SK-N-SH treated with all-trans-retinoic acid at 6 μM for 48 hours (cell line): ENCODE data around the gene ATP8A2.

Experiments used
- ATAC-seq: fragments of 200-7000 bp; cut with Tn5 transposase; 3 replicates; pipeline ENCODE4 v1.9.1; 2020; ENCODE audit warnings: mild to moderate bottlenecking, moderate library complexity
- ARNTL ChIP-seq: fragments of 450-650 bp; formaldehyde crosslinking; IDR thresholded peaks from 2 replicates; pipeline ENCODE4 v1.5.0; 2020; ENCODE audit warnings: low read depth, mild to moderate bottlenecking, moderate library complexity, borderline replicate concordance
- BACH2 ChIP-seq: fragments of 250-450 bp; sonication (Bioruptor Pico); IDR thresholded peaks from 2 replicates; pipeline ENCODE4 v1.9.0; 2021; ENCODE audit warnings: mild to moderate bottlenecking, borderline replicate concordance
- CSDC2 ChIP-seq: fragments of 250-450 bp; sonication (Bioruptor Pico); IDR thresholded peaks from 2 replicates; pipeline ENCODE4 v1.5.0; 2020; ENCODE audit warnings: mild to moderate bottlenecking, moderate library complexity
- ESRRG ChIP-seq: fragments of 250-450 bp; sonication (Bioruptor Pico); IDR thresholded peaks from 2 replicates; pipeline ENCODE4 v1.6.1; 2021; ENCODE audit warnings: mild to moderate bottlenecking
- GLIS3 ChIP-seq: fragments of 250-450 bp; sonication (Bioruptor Pico); IDR thresholded peaks from 2 replicates; pipeline ENCODE4 v1.5.0; 2020; ENCODE audit warnings: mild to moderate bottlenecking, moderate library complexity
- ISL1 ChIP-seq: fragments of 250-450 bp; sonication (Bioruptor Pico); IDR thresholded peaks from 2 replicates; pipeline ENCODE4 v2.1.2; 2022; ENCODE audit warnings: mild to moderate bottlenecking, moderate library complexity
- OSR1 ChIP-seq: fragments of 250-450 bp; sonication (Bioruptor Pico); IDR thresholded peaks from 2 replicates; pipeline ENCODE4 v1.8.0; 2022; ENCODE audit warnings: moderate library complexity, mild to moderate bottlenecking, inconsistent platforms
- PPARA ChIP-seq: fragments of 250-450 bp; sonication (Bioruptor Pico); IDR thresholded peaks from 2 replicates; pipeline ENCODE4 v1.5.0; 2020; ENCODE audit warnings: mild to moderate bottlenecking, borderline replicate concordance
- RARB ChIP-seq: fragments of 250-450 bp; sonication (Bioruptor Pico); IDR thresholded peaks from 2 replicates; pipeline ENCODE4 v1.8.0; 2021; ENCODE audit warnings: mild to moderate bottlenecking, moderate library complexity
- SNAI2 ChIP-seq: fragments of 250-450 bp; sonication (Bioruptor Pico); IDR thresholded peaks from 2 replicates; pipeline ENCODE4 v1.5.0; 2020; ENCODE audit warnings: mild to moderate bottlenecking, moderate library complexity
- TCF4 ChIP-seq: fragments of 250-450 bp; sonication (Bioruptor Pico); IDR thresholded peaks from 2 replicates; pipeline ENCODE4 v1.8.0; 2021; ENCODE audit warnings: mild to moderate bottlenecking, moderate library complexity, borderline replicate concordance
- TOX ChIP-seq: fragments of 250-450 bp; sonication (Bioruptor Pico); IDR thresholded peaks from 2 replicates; pipeline ENCODE4 v1.8.0; 2021; ENCODE audit warnings: mild to moderate bottlenecking, moderate library complexity, borderline replicate concordance
- ZC3H10 ChIP-seq: fragments of 250-450 bp; sonication (Bioruptor Pico); IDR thresholded peaks from 2 replicates; pipeline ENCODE4 v1.5.1; 2021; ENCODE audit warnings: mild to moderate bottlenecking, moderate library complexity
- ZFP3 ChIP-seq: fragments of 250-450 bp; sonication (Bioruptor Pico); IDR thresholded peaks from 2 replicates; pipeline ENCODE4 v1.5.0; 2020; ENCODE audit warnings: mild to moderate bottlenecking, moderate library complexity
- ZFP30 ChIP-seq: fragments of 450-650 bp; formaldehyde crosslinking; IDR thresholded peaks from 2 replicates; pipeline ENCODE4 v1.5.0; 2022; ENCODE audit warnings: mild to moderate bottlenecking, moderate library complexity
- ZNF565 ChIP-seq: fragments of 450-650 bp; formaldehyde crosslinking; conservative IDR thresholded peaks from 2 replicates; pipeline ENCODE4 v1.5.0; 2020; ENCODE audit warnings: low read depth, mild to moderate bottlenecking, moderate library complexity
- ZNF70 ChIP-seq: fragments of 450-650 bp; formaldehyde crosslinking; IDR thresholded peaks from 2 replicates; pipeline ENCODE4 v1.5.0; 2020; ENCODE audit warnings: mild to moderate bottlenecking, moderate library complexity
- ZNF8 ChIP-seq: fragments of 450-650 bp; formaldehyde crosslinking; IDR thresholded peaks from 2 replicates; pipeline ENCODE4 v1.5.0; 2020; ENCODE audit warnings: mild to moderate bottlenecking, moderate library complexity
- TF ChIP-seq, protein P1 (sequence below): fragments of 250-450 bp; sonication (Bioruptor Pico); IDR thresholded peaks from 2 replicates; pipeline ENCODE4 v1.8.0; 2020; ENCODE audit warnings: mild to moderate bottlenecking, moderate library complexity, borderline replicate concordance
- TF ChIP-seq, protein P2 (sequence below): fragments of 250-450 bp; sonication (Bioruptor Pico); IDR thresholded peaks from 2 replicates; pipeline ENCODE4 v1.8.0; 2021; ENCODE audit warnings: low read depth, mild to moderate bottlenecking, moderate library complexity, borderline replicate concordance
- TF ChIP-seq, protein P3 (sequence below): fragments of 250-450 bp; sonication (Bioruptor Pico); IDR thresholded peaks from 2 replicates; pipeline ENCODE4 v1.5.0; 2020; ENCODE audit warnings: mild to moderate bottlenecking, moderate library complexity
- TF ChIP-seq, protein P4 (sequence below): fragments of 250-450 bp; sonication (Bioruptor Pico); IDR thresholded peaks from 2 replicates; pipeline ENCODE4 v1.5.1; 2021; ENCODE audit warnings: mild to moderate bottlenecking, moderate library complexity
- TF ChIP-seq, protein P5 (sequence below): fragments of 250-450 bp; sonication (Bioruptor Pico); IDR thresholded peaks from 2 replicates; pipeline ENCODE4 v1.5.1; 2020; ENCODE audit warnings: low read depth, mild to moderate bottlenecking, moderate library complexity

The ATP8A2 gene

DNA sequence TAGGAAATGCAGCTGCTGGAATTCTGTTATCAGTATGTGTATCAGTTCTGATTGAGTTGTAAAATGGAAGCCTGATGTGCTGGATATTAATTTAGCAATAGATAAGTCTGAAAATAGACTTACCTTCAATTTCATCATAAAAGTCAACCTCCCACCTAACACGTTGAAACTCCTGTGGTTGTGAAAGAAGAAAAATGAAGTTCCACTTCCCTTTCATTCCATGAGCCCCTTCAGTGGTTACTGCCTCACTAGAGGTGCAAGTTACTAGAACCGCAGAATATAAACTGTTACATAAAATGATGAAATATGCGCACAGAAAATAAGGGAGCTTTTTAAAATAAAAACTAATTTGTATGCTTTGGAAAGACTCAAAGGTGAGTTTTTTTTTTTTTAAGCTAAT, 430.8 kb downstream of the ATP8A2 start:
- no peak for ATAC-seq

DNA sequence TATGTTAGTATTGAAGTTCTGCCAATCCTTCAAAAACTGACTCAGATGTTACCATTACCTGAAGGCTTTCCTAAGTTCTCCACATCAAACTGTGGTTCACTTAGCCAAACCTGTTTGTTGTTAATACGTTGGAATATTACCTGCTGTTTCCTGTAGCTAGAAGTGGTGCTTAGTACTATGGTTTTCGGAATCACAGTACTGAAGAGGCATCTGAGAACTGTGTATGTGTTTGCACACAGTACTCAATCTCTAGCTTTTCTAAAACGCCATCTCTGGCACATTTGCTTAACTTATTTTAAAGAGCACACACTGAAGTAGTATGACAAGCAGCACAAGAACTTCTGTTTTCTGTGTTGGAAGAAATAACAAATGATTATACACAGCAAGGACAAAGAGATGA, 431.9 kb downstream of the ATP8A2 start:
- ATAC-seq: no peak
- no peak for TF ChIP-seq RARB (CRISPR knock-in tag)
- TF ChIP-seq SNAI2: no peak
- TF ChIP-seq ISL1 (CRISPR knock-in tag): no peak
- no peak for TF ChIP-seq TCF4 (CRISPR knock-in tag)
- TF ChIP-seq ZNF70 (CRISPR knock-in tag): no peak
- TF ChIP-seq ESRRG (CRISPR knock-in tag): no peak
- no peak for TF ChIP-seq ZNF565
- TF ChIP-seq ZNF8: no peak
- no peak for TF ChIP-seq CSDC2 (CRISPR knock-in tag)
- TF ChIP-seq, protein P1, sequence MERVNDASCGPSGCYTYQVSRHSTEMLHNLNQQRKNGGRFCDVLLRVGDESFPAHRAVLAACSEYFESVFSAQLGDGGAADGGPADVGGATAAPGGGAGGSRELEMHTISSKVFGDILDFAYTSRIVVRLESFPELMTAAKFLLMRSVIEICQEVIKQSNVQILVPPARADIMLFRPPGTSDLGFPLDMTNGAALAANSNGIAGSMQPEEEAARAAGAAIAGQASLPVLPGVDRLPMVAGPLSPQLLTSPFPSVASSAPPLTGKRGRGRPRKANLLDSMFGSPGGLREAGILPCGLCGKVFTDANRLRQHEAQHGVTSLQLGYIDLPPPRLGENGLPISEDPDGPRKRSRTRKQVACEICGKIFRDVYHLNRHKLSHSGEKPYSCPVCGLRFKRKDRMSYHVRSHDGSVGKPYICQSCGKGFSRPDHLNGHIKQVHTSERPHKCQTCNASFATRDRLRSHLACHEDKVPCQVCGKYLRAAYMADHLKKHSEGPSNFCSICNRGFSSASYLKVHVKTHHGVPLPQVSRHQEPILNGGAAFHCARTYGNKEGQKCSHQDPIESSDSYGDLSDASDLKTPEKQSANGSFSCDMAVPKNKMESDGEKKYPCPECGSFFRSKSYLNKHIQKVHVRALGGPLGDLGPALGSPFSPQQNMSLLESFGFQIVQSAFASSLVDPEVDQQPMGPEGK (CRISPR knock-in tag): no peak
- TF ChIP-seq BACH2 (CRISPR knock-in tag): no peak
- TF ChIP-seq, protein P2, sequence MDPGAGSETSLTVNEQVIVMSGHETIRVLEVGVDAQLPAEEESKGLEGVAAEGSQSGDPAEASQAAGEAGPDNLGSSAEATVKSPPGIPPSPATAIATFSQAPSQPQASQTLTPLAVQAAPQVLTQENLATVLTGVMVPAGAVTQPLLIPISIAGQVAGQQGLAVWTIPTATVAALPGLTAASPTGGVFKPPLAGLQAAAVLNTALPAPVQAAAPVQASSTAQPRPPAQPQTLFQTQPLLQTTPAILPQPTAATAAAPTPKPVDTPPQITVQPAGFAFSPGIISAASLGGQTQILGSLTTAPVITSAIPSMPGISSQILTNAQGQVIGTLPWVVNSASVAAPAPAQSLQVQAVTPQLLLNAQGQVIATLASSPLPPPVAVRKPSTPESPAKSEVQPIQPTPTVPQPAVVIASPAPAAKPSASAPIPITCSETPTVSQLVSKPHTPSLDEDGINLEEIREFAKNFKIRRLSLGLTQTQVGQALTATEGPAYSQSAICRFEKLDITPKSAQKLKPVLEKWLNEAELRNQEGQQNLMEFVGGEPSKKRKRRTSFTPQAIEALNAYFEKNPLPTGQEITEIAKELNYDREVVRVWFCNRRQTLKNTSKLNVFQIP (CRISPR knock-in tag): no peak
- no peak for TF ChIP-seq PPARA (CRISPR knock-in tag)
- no peak for TF ChIP-seq ZFP30 (CRISPR knock-in tag)
- TF ChIP-seq ZFP3 (CRISPR knock-in tag): no peak

More for the DNA sequence above, 430.8 kb downstream of the ATP8A2 start:
- TF ChIP-seq, protein P3, sequence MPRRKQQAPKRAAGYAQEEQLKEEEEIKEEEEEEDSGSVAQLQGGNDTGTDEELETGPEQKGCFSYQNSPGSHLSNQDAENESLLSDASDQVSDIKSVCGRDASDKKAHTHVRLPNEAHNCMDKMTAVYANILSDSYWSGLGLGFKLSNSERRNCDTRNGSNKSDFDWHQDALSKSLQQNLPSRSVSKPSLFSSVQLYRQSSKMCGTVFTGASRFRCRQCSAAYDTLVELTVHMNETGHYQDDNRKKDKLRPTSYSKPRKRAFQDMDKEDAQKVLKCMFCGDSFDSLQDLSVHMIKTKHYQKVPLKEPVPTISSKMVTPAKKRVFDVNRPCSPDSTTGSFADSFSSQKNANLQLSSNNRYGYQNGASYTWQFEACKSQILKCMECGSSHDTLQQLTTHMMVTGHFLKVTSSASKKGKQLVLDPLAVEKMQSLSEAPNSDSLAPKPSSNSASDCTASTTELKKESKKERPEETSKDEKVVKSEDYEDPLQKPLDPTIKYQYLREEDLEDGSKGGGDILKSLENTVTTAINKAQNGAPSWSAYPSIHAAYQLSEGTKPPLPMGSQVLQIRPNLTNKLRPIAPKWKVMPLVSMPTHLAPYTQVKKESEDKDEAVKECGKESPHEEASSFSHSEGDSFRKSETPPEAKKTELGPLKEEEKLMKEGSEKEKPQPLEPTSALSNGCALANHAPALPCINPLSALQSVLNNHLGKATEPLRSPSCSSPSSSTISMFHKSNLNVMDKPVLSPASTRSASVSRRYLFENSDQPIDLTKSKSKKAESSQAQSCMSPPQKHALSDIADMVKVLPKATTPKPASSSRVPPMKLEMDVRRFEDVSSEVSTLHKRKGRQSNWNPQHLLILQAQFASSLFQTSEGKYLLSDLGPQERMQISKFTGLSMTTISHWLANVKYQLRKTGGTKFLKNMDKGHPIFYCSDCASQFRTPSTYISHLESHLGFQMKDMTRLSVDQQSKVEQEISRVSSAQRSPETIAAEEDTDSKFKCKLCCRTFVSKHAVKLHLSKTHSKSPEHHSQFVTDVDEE (CRISPR knock-in tag): no peak
- TF ChIP-seq ESRRG (CRISPR knock-in tag) (no peak), ISL1 (CRISPR knock-in tag) (no peak), TOX (no peak), OSR1 (CRISPR knock-in tag) (no peak), GLIS3 (CRISPR knock-in tag) (no peak), TCF4 (CRISPR knock-in tag) (no peak), ARNTL (CRISPR knock-in tag) (no peak), PPARA (CRISPR knock-in tag) (no peak), BACH2 (CRISPR knock-in tag) (no peak), ZFP30 (CRISPR knock-in tag) (no peak), ZC3H10 (CRISPR knock-in tag) (no peak), ZNF70 (CRISPR knock-in tag) (no peak), SNAI2 (no peak), CSDC2 (CRISPR knock-in tag) (no peak), ZFP3 (CRISPR knock-in tag) (no peak)
- TF ChIP-seq, protein P4, sequence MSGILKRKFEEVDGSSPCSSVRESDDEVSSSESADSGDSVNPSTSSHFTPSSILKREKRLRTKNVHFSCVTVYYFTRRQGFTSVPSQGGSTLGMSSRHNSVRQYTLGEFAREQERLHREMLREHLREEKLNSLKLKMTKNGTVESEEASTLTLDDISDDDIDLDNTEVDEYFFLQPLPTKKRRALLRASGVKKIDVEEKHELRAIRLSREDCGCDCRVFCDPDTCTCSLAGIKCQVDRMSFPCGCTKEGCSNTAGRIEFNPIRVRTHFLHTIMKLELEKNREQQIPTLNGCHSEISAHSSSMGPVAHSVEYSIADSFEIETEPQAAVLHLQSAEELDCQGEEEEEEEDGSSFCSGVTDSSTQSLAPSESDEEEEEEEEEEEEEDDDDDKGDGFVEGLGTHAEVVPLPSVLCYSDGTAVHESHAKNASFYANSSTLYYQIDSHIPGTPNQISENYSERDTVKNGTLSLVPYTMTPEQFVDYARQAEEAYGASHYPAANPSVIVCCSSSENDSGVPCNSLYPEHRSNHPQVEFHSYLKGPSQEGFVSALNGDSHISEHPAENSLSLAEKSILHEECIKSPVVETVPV (CRISPR knock-in tag): no peak
- TF ChIP-seq, protein P1 (CRISPR knock-in tag): no peak
- TF ChIP-seq, protein P5, sequence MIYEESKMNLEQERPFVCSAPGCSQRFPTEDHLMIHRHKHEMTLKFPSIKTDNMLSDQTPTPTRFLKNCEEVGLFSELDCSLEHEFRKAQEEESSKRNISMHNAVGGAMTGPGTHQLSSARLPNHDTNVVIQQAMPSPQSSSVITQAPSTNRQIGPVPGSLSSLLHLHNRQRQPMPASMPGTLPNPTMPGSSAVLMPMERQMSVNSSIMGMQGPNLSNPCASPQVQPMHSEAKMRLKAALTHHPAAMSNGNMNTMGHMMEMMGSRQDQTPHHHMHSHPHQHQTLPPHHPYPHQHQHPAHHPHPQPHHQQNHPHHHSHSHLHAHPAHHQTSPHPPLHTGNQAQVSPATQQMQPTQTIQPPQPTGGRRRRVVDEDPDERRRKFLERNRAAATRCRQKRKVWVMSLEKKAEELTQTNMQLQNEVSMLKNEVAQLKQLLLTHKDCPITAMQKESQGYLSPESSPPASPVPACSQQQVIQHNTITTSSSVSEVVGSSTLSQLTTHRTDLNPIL (CRISPR knock-in tag): no peak
- TF ChIP-seq, protein P2 (CRISPR knock-in tag): no peak
